ENCODE data around the gene TTC39C.
A peak's percentile ranks its signal among the peaks of the same experiment; 100 is the strongest.
"Not testable (repeated sequence)": the region's sequence is repeated elsewhere in the genome, so short reads cannot be mapped to it uniquely, and the experiment has no call there.

TTC39C gene

GRCh38 chr18:24054130-24054529, 39.6 kb downstream of the TTC39C start:
- no peak for DNase-seq (ENCODE audit: low read depth)

- no peak for DNase-seq (ENCODE audit: low read depth)
These were observed 40.7 kb downstream of the TTC39C start for GRCh38 chr18:24055009-24055804.

- peak; percentile 39 for DNase-seq (ENCODE audit: low read depth)
These were observed 41.3 kb downstream of the TTC39C start for GRCh38 chr18:24055878-24056277.

GRCh38 chr18:24056506-24056905, 42.0 kb downstream of the TTC39C start:
- DNase-seq (ENCODE audit: low read depth), result no peak

DNA sequence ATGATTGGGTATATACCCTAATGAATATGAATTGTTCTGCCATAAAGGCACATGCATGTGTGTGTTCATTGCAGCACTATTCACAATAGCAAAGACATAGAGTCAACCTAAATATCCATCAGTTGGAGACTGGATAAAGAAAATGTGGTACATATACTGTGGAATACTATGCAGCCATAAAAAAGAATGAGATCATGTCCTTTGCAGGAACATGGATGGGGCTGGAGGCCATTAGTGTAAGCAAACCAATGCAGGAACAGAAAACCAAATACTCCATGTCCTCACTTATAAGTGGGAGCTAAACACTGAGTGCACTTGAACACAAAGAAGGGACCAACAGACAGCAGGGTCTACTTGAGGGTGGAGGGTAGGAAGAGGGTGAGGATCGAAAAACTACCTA, 43.2 kb downstream of the TTC39C start:
- DNase-seq (ENCODE audit: low read depth), result no peak

DNA sequence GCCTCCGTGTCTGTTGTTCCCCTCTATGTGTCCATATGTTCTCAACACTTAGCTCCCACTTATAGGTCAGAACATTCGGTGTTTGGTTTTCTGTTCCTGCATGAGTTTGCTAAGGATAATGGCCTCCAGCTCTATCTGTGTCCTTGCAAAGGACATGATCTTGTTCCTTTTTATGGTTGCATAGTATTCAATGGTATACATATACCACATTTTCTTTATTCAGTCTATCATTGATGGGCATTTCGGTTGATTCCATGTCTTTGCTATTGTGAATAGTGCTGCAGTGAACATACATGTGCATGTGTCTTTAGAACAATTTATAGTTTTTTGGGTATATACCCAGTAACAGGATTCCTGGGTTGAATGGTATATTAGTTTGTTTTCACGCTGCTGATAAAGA, 44.8 kb downstream of the TTC39C start:
- DNase-seq (ENCODE audit: low read depth), result not testable (repeated sequence)

DNA sequence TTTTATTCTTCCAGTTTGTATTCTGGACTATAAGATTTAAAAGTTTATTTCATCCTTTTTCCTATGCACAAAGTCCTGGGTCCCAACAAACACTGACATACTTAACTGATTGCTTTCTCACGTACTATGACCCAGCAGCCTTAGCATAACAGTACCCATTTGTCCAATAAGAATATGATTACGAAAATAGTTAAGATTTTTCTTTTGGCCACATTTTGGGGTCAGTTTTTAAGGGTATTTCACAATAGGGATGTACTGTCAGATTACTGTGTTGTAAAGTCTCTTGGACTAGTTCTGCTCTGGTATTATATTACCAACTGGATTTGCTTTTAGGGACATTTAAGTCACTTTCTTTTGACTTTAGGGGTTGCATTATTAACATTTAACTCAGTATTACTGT, 46.1 kb downstream of the TTC39C start:
- DNase-seq (ENCODE audit: low read depth), result peak; percentile 28

GRCh38 chr18:24063121-24063731, 48.7 kb downstream of the TTC39C start:
- DNase-seq (ENCODE audit: low read depth), result no peak

- DNase-seq (ENCODE audit: low read depth), result no peak
These were observed 50.0 kb downstream of the TTC39C start for GRCh38 chr18:24064391-24065100.

DNA sequence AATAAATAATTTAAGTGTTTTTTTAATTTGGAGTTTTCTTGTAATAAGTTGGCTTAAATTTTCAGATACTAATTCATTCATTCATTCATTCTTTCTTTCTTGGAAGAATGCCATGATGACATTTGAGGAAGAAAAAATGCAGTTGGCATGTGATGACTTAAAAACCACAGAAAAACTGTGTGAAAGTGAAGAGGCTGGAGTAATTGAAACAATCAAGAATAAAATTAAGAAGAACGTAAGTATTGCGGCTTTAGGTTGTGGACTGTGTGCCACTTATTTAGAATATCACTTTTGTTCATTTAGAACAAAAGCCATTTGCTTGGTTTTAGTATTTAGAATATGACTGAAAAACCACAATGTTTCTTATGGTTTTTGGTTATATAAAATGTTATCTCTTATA, 51.4 kb downstream of the TTC39C start:
- no peak for DNase-seq (ENCODE audit: low read depth)

GRCh38 chr18:24068945-24069693, 54.6 kb downstream of the TTC39C start:
- no peak for DNase-seq (ENCODE audit: low read depth)

DNA sequence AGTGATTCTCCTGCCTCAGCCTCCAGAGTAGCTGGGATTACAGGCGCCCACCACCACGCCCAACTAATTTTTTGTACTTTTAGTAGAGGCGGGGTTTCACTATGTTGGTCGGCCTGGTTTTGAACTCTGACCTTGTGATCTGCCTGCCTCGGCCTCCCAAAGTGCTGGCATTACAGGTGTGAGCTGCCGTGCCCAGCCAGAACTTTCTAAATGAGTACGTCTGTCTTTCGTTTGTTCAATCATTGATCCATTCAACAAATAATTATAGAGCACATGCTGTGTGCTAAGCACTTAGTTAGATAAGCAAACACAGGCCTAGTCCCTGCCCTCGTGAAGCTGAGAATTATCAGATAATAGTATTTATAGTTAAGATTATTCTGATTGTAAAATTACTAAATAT, 56.5 kb downstream of the TTC39C start:
- DNase-seq (ENCODE audit: low read depth), result no peak

DNA sequence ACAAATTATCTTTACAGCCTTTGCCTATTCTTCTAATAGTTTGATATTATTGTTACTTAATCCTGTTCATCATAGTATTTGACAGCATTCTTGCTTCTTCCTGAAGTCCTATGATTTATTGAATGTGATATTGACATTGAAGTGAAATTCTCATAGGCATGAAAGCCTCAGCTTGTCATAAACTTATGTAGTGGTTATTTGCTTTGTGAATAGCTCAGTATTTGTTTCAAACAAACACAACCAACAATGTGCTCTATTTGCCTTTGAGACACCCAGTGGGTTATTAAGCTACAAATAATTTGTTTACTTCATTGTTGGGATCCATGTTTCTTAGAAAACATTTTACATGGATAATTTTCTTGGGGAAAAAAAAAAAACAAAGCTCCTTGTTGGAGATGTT, 57.2 kb downstream of the TTC39C start:
- no peak for DNase-seq (ENCODE audit: low read depth)

DNA sequence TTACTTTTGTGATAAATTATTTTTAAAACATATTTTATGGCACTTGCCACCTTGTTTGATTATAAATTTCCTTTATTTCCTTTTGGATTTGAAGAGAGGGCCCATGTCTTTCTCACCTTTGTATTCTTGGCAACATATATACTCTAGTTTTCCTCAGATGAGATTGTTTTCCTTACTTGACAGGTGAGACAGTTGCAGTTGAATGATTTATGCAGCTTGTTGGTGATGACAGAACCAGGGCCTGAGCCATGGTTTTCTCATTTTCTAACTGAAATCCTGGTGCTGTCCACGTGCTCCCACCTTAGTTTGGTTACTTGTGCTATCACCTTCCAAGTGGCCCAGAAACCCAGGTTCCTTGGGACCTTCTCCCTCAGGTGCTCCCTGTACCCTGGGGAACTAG, 58.2 kb downstream of the TTC39C start:
- DNase-seq (ENCODE audit: low read depth), result no peak

GRCh38 chr18:24073791-24074190, 59.2 kb downstream of the TTC39C start:
- no peak for DNase-seq (ENCODE audit: low read depth)

DNA sequence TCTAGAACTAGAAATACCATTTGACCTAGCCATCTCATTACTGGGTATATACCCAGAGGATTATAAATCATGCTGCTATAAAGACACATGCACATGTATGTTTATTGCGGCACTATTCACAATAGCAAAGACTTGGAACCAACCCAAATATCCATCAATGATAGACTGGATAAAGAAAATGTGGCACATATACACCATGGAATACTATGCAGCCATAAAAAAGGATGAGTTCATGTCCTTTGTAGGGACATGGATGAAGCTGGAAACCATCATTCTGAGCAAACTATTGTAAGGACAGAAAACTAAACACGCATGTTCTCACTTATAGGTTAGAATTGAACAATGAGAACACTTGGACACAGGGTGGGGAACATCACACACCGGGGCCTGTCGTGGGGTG, 60.2 kb downstream of the TTC39C start:
- not testable (repeated sequence) for DNase-seq (ENCODE audit: low read depth)

DNA sequence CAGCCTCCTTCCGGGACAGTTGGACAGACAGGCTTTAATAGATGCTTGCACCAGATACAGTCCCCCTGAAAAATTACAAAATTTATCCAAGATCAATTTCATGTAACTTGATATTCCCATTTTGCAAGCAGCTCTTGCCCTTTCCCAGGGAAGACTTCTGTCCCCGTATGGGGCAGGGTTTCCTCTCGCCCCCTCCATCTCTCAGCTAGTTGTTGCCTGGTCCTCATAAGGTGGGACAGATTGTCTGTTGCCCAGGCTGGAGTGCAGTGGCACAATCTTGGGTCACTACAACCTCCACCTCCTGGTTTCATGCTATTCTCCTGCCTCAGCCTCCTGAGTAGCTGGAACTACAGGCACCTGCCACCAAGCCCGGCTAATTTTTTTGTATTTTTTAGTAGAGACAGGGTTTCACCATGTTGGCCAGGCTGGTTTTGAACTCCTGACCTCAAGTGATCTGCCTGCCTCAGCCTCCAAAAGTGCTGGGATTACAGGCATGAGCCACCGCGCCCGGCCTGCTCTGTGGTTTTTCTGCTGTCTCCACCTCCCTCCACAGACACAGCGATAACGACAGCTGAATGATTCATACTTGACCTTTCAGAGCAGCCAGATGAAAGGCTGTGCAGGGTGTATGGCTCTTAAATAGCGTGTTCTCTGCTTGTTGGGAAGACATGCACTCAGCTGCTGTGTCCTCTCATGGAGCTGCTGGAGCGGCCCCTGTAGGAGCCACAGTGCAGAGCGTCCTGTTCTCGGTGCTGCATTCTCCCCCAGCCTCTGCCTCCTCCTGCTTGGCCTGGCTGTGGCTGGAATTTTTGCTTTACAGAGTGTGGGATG, 61.4 kb downstream of the TTC39C start:
- DNase-seq (ENCODE audit: low read depth), result peak; percentile 88

DNA sequence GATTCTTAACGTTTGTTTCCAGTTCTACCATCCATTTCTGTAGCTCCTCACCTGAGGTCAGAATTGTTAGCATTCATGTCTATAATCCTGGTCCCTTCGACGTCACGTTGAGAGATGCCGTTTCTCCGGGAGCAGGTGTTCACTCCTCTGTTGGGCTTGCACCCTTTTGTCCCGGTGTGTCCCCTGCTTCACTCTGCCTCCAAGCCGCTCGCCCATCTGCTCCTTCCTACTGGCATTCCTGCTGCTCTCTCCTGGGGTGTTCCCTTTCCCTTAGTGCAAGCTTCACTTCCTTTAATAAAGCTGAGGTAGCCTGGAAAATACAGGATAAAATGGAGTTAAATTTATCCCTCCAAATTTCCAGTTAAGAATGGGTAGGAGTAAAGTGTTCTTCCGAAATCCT, 62.4 kb downstream of the TTC39C start:
- no peak for DNase-seq (ENCODE audit: low read depth)

DNA sequence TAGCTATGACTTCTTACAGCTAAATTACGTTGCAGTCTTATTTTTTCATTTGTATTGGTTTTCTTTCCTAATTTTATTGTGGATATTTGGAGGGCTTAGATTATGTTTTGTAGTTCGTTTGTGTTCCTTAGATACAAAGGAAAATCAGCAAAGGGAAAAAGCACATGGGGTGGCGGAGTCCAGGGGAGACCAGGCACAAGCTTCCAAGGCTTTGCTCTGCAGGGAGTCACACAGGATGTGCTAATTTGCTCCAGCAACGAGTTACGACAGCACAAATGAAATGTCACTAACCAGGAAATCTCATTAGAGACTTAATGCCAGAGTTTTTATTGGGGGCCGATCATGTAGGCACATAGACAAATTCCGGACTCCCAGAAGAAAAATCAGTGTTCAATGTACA, 63.8 kb downstream of the TTC39C start:
- DNase-seq (ENCODE audit: low read depth), result no peak

GRCh38 chr18:24080861-24081260, 66.3 kb downstream of the TTC39C start:
- no peak for DNase-seq (ENCODE audit: low read depth)

- DNase-seq (ENCODE audit: low read depth), result no peak
These were observed 69.0 kb downstream of the TTC39C start for GRCh38 chr18:24083550-24083949.

DNA sequence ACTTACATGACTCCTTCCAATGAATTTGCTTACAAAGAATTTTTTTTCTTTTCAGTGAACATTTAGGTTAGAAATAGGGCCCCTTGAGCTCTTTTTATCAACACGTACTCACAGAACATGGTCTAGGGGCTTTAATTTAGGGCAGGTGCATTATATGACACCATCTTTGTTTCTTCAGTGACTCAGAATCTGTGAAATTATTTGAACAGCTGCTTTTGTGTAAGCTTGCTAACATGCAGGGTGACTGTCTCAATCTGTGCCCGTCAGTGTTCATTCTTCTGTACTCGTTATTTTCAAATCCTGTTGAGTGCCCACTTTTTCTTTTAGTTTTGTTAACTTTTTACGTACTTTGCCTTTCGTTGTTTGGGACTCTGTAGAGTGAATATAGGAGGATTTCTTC, 71.5 kb downstream of the TTC39C start:
- DNase-seq (ENCODE audit: low read depth), result no peak
